ENCODE measurements around the gene TRAPPC12.

GRCh38 chr2:3488061-3488531 lies 108.6 kb downstream of the TRAPPC12 start:
- TF ChIP-seq ARNTL (CRISPR knock-in tag; IDR thresholded peaks at IDR 0.05; ENCODE audit: borderline replicate concordance, low read depth) (no peak), CSRNP3 (CRISPR knock-in tag; IDR thresholded peaks at IDR 0.05) (no peak), PATZ1 (CRISPR knock-in tag; IDR thresholded peaks at IDR 0.05; ENCODE audit: borderline replicate concordance) (no peak), POU6F1 (CRISPR knock-in tag; IDR thresholded peaks at IDR 0.05; ENCODE audit: borderline replicate concordance, low read depth) (no peak), TOX (CRISPR knock-in tag; IDR thresholded peaks at IDR 0.05; ENCODE audit: borderline replicate concordance) (no peak), ZNF565 (CRISPR knock-in tag; conservative IDR thresholded peaks at IDR 0.05; ENCODE audit: low read depth) (no peak), PPARA (CRISPR knock-in tag; IDR thresholded peaks at IDR 0.05; ENCODE audit: borderline replicate concordance) (no peak), OSR1 (CRISPR knock-in tag; IDR thresholded peaks at IDR 0.05) (no peak), RARB (CRISPR knock-in tag; IDR thresholded peaks at IDR 0.05) (no peak)

Data from SK-N-SH treated with all-trans-retinoic acid at 6 μM for 48 hours (cell line).